Stimulated activated CD8-positive, alpha-beta memory T cell treated with anti-CD3 and anti-CD28 coated beads, Interleukin-4, amount 100 ng/mL, for 4 hours (primary cell): ENCODE results near the gene SIL1.
"Not testable (repeated sequence)": the region's sequence is repeated elsewhere in the genome, so short reads cannot be mapped to it uniquely, and the experiment has no call there.

Source experiments
- DNase-seq, 2 donors: peaks; one replicate each; pipeline ENCODE4 v3.0.0-alpha.2; 2020; ENCODE audit warnings: low read depth in 2 of 2, low spot score in 1 of 2

Gene SIL1

DNA sequence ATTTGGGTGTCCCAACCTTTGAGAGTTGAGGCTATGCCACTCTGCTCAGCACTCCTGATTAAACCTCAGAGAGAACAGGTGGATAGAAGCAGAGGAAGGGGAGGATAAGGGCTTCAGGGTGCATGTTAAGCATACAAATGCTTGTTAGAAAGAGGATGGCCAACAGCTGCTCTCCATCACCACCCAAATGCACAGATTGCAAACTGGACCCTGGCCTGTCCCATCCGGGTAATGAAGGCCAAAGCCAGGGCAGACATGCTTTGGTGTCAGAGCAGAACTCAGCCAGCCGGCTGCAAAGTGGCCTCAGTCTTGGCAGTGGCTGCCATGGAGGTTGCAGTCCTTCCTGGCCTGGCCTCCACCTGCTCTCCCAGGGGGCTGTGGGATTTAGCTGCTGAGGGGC lies 84.3 kb downstream of the SIL1 start:
- no peak for DNase-seq

DNA sequence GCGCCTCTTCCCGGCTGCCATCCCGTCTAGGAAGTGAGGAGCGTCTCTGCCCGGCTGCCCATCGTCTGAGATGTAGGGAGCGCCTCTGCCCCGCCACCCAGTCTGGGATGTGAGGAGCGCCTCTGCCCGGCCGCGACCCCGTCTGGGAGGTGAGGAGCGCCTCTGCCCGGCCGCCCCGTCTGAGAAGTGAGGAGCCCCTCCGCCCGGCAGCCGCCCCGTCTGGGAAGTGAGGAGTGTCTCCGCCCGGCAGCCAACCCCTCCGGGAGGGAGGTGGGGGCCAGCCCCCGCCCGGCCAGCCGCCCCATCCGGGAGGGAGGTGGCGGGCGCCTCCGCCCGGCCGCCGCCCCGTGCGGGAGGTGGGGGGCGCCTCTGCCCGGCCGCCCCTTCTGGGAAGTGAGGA lies 85.8 kb downstream of the SIL1 start:
- DNase-seq, result not testable (repeated sequence)

DNA sequence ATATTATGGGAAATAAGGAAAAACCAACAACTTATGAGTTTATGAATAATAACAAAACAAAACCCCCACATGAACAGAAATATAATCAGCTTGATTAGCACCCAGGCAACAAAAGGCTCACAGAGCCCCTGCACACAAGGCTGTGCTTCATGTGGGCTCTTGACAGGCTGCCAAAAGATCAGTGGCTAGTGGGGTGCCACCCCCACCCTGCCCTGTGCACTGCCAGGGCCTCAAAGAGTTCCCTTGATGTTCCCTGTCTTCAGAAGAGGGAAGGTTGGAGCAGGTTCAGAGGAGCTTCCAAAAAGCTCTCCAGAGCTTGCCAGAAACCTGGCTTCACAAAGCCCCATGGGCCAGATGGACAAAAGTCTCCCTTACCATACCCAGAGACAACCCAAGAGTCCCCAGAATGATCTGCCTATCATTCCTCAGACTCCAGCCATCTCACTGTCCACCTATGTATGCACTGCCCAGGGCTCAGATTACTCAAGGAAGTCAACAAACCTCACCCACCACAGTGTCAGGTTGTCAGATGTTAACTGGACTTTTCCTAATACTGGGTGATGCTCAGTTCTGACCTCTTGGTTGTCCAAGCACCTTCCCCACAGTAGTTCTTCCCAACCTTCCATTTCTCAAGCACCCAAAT lies 87.5 kb downstream of the SIL1 start:
- DNase-seq, result no peak

DNA sequence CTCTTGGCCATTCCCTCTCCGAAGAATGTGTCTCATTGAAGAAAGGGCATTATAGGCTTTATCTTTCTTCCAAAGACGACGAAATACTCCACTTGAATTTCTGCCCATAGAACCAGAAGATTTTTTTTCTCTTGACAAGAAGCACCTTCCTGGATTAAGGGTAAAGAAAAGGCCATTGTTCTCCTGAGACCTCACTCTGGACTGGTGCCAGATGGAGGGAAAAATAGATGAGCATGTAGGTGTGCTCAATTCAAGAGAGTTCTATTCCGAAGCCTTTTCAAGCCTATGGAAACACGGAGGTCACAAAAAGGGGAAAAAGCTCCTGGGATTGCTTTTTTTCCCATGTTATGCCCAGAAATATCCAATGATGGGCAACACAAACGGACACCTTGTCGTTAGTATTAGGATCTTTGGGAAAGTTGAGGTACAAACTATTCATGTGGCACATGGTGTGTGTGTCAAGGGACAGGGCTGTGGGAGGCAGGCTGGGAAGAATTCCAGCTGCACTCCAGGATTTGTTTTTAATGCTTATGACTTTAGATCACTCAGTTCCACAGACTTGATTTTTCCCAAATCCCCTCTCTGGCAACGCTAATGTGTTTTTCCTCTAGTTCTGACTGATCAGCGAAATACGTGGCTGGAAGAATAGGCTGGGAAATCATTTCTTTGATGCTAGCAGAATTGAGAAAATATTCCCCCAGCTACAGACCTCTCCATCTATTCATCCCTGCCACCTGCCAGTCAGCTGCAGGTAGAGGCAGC lies 89.9 kb downstream of the SIL1 start:
- DNase-seq, result no peak

DNA sequence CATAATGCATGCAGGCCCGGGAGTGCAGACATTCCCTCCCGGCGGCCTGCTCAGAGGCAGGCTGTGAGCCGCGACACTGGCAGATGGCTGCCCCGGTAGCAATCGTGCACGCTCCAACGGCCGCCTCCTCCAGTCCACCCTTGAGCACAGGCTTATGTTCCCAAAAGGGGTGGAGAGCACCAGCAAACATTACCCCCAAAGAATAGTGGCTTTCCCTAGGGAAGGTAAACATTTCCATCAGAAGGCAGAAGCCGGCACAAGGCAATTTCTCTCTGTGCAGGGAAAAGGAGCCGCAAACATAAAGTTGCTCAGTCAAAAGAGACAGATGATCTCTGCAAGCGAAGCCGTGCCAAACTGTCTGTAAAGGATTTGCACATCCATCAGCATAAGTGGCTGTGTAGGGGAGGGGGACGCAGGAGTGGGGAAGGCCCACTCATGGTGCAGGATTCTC lies 92.5 kb downstream of the SIL1 start:
- DNase-seq, result no peak

DNA sequence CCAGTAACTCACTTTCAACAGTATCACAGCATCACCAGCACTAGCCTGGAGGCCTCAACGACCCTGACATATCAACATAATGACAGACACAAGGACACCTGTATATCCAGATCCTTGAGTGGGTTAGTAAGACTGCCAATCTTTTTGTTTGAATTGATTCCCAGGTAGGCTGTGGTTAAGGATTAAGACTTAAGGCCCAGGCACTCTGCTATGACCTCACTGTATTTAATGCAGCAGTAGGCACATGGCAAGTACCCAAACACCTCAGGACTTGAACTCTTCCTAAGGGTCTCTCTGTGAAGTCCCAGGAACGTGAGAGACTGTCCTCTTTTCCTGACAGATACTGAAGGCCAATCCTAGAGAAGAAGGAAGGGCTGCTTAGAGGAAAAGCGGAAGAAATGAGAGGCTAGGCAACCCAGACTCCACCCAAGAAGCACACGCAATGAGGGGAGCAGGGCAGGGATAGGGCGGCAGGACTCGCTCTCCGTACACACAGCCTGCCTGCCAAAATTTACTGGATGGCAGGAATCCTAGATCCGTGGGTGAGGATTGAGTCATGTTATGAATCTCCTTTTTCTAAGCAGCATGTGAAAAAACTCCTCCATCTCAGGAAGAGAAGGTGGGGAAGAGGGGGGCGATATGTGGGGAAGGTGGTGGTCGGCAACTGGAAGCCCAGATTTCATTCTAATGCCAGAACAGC lies 93.4 kb downstream of the SIL1 start:
- DNase-seq, result no peak

DNA sequence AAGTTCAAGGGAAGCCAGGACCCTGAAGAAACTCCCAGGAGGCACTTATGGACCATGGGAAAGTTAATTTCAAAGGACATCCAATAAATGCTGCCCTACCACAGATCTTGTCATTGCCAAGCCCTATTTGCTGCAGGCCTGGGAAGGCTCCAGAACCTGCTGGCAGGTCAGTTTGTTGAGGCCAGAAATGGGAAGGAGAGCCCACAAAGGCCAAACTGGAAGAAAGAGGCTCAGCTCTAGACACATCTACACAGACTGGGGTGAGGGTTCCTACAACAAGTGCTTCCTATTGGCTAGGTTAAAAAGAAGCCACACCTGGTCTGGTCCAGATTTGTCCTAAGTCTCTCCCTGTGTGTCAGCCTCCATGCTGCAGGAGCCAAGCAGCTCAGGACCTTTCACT lies 94.4 kb downstream of the SIL1 start:
- DNase-seq, result no peak

DNA sequence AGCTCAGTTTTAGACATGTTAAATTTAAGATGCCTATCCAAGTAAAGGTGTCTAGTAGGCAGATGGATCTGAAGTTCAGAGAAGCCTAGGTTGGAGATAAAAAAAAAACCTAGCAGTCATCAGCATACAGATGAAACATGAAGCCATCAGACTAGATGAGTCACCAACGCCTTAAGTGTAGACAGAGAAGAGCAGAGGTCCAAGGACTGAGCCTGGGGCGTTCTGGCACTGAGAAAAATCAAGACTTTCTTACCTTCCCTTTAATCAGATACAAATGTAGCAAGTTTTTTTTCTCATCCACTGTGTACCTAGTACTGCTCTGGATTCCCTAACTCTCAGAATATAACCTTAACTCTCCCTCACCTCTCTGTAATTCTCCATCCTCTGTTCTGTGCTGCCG lies 97.3 kb downstream of the SIL1 start:
- no peak for DNase-seq

DNA sequence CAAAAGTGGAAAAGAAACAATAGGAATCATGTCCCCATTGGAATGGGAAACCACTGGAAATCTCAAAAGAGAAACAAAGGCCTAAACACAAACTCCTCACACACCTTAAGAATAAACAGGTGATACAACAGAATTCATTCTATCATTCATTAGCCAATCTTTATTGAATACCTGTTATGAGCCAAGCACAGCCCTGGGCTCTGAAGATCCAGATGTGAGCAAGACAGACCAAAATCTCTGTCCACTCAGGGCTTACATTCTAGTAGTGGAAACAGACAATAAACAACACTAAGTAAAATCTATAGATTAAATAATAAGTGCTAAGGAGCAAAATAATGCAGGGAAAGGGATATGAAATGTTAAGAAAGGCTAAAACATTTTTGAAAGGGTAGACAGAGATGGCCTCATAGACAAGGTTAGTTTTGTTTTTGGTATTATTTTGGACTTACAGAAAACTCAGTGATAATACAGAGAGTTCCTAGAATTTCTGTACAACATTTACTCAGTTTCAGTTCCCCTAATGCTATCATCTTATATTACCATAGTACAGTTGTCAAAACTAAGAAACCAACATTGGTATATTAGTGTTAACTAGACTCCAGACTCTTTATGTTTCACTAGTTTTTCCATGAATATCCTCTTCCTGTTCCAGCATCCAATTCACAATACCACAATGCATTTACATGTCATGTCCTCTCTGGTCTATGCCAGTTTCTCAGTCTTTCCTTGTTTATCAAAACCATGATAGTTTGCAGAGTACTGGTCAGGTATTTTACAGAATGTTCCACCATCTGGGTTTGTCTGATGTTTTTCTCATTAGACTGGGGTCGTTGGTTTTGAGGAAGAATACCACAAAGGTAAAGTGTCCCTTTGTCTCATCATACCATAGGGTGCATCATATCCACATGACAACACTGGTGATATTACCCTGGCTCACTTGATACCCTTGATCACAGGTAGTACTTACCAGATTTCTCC lies 103.7 kb downstream of the SIL1 start:
- no peak for DNase-seq

DNA sequence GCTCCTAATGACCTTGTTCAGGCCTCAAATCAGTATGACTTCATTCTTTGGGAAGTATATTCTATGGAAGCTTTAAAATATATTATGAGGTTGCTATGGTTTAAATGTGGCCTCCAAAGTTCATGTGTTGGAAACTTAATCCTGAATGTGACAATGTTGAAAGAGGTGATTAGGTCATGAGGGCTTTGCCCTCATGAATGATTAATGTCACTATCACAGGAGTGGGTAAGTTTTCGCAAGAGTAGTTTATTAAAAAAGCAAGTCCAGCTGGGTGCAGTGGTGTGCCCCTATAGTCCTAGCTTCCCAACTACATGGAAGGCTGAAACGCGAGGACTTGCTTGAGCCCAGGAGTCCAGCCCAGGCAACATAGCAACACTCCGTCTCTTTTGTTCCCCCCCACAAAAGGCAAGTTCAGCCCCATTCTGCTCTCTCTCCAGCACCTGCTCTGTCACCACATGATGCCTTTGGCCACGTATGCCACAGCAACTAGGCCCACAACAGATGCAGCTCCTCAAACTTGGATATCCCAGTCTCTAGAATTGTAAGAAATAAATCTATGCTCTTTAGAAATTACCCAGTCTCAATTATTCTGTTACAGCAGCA lies 105.3 kb downstream of the SIL1 start:
- no peak for DNase-seq

DNA sequence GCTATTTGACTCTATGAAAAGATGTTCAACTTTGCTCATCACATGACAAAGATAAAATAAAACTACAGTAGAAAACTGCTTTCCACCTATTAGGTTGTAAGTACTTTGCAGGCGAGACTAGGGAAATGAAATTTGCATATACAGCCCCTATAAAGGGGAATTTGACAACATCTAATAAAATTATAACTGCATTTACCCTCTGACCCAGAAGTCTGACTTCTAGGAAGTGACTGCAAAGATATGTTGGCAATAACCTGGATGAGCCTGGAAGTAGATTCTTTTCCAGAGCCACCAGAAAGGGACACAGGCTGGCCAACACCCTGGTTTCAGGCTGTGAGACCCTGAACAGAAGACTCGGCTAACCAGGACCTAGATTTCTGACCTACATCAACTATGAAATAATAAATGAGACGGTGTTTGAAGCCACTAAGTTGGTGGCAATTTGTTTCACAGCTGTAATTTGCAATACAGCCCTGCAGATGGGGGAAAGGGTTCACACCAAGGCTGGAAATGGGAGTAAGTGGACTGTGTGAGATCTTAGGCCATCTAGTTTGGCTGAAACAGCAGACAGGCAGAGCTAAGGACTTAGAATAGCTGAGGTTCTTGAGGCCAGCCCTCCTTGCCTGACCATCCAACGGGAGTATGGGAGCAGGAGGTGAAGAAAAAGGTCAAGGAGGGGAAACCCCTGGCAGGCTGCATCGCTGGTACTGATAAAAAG lies 106.6 kb downstream of the SIL1 start:
- DNase-seq, result no peak

DNA sequence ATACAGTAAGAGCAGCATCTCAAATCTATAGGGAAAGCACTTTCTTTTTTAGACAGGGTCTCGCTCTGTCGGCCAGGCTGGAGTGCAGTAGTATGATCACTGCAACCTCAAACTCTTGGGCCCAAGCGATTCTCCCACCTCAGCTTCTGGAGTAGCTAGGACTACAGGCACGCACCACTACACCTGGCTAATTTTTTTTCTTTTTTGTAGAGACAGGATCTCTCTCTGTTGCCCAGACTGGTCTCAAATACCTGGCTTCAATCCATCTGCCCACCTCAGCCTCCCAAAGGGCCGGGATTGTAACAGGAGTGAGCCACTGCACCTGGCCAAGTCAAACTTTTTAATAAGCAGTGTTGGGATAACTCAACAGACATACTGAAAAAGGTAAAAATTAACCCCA lies 107.6 kb downstream of the SIL1 start:
- DNase-seq, result no peak

DNA sequence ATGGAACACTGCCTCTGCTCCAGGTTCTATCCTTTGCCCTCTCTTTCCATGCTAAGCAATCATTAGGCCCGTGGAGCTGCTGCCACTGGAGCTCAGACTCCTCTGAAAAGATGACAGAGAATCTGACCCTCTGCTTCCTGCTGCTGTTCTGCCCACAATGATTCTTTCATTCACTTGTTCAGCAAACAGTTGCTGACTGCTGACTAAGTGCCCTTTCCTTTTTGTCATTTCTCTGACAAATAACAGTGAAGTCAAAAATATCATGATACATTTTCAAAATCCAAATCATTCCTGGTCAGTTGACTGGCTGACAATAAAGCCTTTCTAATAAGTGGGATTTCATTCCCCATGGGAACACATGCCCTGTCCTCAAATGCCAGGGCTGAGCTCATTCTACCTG lies 110.1 kb downstream of the SIL1 start:
- no peak for DNase-seq

DNA sequence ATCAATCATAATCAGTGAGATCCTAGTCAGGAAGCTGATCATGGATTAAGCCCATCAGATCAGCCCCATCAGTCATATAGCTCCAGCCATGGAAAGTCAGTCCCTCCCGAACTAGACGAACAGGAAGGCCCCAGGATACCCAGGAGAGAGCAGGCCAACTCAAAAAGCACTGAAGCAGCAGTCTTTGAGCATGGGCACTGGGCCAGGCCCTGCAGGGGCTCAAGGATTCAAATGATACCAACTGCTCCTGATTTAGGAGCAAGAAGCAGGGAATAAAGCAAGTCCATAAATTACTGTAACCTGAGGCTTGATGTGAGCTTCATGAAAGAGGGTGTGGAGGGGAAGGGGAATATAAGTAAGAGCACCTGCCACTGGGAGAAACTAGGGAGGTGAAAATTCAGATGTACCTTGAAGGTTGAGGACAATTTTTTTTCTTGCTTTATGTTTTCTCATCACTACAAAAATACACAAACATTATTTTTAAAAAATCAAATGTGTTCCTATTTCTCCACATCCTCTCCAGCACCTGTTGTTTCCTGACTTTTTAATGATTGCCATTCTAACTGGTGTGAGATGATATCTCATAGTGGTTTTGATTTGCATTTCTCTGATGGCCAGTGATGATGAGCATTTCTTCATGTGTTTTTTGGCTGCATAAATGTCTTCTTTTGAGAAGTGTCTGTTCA lies 115.2 kb downstream of the SIL1 start:
- no peak for DNase-seq

DNA sequence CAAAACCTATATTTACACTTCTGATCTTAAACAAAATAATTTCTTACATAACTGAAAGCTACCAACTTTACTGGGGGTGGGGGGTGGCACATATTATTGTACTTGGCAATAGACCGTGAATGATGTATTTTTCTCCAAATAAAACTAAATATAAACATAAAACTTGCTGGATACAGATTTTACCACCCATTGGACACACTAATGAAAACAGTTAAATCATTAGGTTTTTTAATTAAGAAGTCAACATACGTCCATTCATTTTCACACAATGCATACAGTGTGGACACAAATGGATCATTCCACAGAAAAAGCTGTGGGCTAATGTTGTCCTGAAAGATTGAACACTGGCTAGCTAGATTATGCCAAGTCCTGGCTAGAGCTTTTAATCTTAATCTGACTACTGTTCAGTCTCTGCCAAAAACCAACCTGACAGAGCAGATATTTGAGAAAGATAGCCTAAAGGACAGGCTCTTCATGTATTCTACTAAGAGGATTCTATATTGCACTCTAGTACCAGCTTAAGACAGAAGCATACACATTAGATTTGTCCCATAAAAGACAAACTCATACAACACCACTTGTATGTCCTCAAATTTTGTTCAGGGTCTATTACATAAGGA lies 118.1 kb downstream of the SIL1 start:
- no peak for DNase-seq

DNA sequence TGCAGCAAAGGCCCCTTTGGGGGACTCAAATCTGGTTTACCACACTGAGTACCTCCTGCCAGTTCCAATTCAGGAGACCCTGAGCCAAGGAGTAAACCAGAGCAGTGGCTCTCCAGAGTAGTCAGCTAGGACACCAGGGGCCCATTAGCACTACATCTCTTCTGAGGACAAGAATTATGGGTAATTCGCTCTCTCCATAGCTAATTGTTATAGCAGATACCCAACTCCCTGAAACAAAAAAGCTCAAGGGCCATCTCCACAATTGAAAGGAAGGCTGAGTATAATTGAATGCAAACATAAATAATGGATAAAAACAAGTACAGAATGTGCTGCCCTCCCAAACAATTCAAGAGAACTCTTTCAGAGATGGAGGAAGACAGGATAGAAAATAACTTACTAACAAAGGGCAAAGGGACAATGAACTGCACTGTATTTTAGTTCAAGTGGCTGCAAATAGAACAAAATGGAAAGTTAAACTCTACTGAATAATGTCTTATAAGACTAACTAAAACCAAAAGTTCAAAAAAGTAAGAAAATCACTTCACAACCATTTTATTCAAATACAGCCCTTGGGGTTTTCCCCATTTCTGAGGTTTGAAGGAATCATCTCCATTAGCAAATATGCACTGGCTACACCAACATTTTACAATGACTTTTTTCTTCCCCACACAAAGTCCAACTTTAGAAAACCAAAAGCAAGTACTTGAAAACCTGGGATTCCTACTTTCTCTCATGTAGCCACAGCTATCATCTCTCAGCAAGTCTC lies 118.8 kb downstream of the SIL1 start:
- no peak for DNase-seq

DNA sequence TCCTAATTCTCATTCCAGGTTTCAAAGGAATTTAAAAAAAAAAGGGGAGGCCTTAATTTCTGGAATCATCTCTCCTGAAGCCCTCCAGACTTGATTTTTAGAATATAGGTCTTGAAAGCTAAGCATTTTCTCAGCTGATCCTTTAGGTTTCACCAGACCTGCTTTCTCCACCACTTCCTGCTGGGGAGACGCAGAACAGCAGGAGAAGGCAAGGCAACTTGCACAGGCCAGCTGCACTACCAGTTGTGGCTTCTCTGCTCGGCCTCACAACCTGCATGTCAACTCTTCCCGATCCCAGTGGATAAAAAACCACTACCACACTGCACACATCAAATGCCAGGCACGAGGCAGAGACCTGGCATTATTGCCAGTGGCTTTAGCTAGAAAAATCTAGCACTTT lies 119.8 kb downstream of the SIL1 start:
- DNase-seq, result no peak

DNA sequence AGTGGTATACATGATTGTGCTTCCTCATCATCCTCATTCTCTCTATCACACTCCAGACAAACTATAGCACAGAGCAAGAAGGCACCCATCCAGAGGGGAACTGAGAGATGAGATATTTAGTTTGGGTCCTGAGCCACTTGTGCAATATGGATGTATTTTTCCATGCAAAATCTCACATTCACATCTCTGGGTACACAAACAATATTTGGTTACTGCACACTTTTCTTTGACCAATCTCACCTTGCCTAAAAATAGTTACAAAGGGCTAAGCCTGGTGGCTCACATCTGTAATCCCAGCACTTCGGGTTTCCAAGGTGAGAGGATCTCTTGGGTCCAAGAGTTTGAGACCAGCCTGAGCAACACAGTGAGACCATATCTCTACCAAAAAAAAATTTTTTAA lies 120.3 kb downstream of the SIL1 start:
- DNase-seq, result no peak
